ENCODE results near the gene ZNF101. TPM values are rescaled to one million over a fixed set of nuclear protein-coding genes. Genes with fewer than 3 reads are reported as not detected.
"Not testable (repeated sequence)": the region's sequence is repeated elsewhere in the genome, so short reads cannot be mapped to it uniquely, and the experiment has no call there.

The ZNF101 gene
- total RNA-seq, 1 experiment from 2014 or later = 12.8 TPM

DNA sequence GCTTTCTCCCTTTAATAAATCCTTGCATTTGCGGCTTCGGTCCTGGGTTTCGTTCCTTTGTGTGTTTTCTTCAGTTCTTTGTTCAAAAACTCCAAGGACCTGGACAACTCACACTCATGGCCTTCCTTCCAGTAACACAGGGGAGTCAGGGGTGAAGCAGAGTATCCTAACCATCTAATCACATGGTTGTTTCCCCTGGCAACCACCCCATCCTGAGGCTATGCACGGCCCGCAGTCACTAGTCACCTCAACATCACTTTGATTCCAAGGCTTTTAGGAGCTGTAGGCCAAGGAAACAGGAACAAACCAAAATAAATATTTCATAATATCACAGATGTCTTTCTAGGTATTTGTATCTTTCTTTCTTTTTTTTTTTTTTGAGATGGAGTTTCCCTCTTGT, 28.9 kb downstream of the ZNF101 start (continued):
- TF ChIP-seq, protein P1, sequence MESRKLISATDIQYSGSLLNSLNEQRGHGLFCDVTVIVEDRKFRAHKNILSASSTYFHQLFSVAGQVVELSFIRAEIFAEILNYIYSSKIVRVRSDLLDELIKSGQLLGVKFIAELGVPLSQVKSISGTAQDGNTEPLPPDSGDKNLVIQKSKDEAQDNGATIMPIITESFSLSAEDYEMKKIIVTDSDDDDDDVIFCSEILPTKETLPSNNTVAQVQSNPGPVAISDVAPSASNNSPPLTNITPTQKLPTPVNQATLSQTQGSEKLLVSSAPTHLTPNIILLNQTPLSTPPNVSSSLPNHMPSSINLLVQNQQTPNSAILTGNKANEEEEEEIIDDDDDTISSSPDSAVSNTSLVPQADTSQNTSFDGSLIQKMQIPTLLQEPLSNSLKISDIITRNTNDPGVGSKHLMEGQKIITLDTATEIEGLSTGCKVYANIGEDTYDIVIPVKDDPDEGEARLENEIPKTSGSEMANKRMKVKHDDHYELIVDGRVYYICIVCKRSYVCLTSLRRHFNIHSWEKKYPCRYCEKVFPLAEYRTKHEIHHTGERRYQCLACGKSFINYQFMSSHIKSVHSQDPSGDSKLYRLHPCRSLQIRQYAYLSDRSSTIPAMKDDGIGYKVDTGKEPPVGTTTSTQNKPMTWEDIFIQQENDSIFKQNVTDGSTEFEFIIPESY (IDR thresholded peaks at IDR 0.05; ENCODE audit: extremely low read depth, insufficient replicate concordance, low read length) = no peak
- no peak for TF ChIP-seq JUND (IDR thresholded peaks at IDR 0.05)
- TF ChIP-seq CEBPB (IDR thresholded peaks at IDR 0.05; ENCODE audit: low read depth) = no peak
- TF ChIP-seq, protein P2, sequence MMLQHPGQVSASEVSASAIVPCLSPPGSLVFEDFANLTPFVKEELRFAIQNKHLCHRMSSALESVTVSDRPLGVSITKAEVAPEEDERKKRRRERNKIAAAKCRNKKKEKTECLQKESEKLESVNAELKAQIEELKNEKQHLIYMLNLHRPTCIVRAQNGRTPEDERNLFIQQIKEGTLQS (IDR thresholded peaks at IDR 0.05) = no peak

DNA sequence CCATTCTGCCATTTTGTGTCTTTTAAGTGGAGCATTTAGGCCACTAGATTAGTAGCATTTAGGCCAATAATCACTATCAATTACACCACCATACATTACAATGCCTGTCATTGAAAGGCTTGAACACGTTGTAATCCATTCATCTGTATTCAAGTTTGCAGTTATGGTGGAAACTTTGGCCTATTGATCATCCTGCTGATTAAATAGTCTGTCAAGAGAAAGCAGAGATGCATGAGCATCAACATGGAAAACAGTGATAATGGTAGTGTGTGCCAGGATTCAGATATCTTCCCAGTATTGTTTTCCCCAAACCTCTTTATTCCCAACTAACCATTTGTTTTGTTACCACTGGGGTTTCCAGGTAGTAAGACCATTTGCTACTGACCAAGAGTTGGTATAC, 31.9 kb downstream of the ZNF101 start:
- H2AFZ ChIP-seq (ENCODE audit: low read depth, low read length, poor library complexity, severe bottlenecking); H3K9ac ChIP-seq (ENCODE audit: low read length); CTCF ChIA-PET; DNase-seq (ENCODE audit: low read depth, low spot score); H3K36me3 ChIP-seq (ENCODE audit: control insufficient read depth in 1 of 2, insufficient read depth in 2 of 2, low read length in 2 of 2); RAD21 ChIA-PET (ENCODE audit: low non-redundant PET in 1 of 2, low total read pairs in 2 of 2, uncharacterized antibody in 2 of 2, unreplicated experiment in 2 of 2); H3K27me3 ChIP-seq (ENCODE audit: insufficient read depth, low read length); ATAC-seq; H4K20me1 ChIP-seq (ENCODE audit: insufficient read depth); H3K9me2 ChIP-seq (ENCODE audit: insufficient read depth); BruUV-seq (replicated peaks); POLR2A ChIA-PET; H3K27ac ChIP-seq (ENCODE audit: low read depth, low read length); H3K4me1 ChIP-seq (ENCODE audit: control insufficient read depth in 1 of 2, insufficient read depth in 2 of 2, low read length in 2 of 2); H3K79me2 ChIP-seq (ENCODE audit: insufficient read depth, low read length); H3K9me3 ChIP-seq (ENCODE audit: control insufficient read depth in 1 of 2, insufficient read depth in 1 of 2, low read depth in 1 of 2, low read length in 2 of 2); H3K4me2 ChIP-seq (ENCODE audit: low read length); H3K4me3 ChIP-seq (replicated peaks in 1 of 2; ENCODE audit: low read depth in 1 of 2, low read length in 2 of 2); intact Hi-C loops (cut with micrococcal nuclease): not testable (repeated sequence)

DNA sequence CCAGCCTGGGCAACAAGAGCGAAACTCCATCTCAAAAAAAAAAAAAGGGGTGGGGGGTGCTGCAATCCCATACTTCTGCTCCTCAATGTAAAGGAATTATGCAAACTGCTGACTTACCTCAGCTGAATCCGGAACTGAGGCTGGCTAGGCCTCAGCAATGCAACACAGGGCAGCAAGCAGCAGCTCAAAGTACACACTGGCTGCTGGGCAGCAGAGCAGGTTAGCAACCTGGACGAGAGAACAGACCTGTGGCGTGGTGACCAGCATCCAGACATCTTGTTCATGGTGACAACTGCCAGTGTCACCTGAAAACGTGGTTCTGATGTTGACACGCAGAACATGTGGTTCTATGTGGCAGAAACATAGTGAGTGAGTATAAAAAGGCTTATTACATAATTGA, 36.2 kb downstream of the ZNF101 start:
- POLR2A ChIA-PET = no interaction called here
- DNase-seq (ENCODE audit: low read depth, low spot score) = no peak
- H3K79me2 ChIP-seq (ENCODE audit: insufficient read depth, low read length) = no peaks in the 10 kb centered on the region
- RAD21 ChIA-PET (ENCODE audit: low non-redundant PET in 1 of 2, low total read pairs in 2 of 2, uncharacterized antibody in 2 of 2, unreplicated experiment in 2 of 2) = no interaction called here
- no peaks in the 10 kb centered on the region for H3K36me3 ChIP-seq (ENCODE audit: control insufficient read depth in 1 of 2, insufficient read depth in 2 of 2, low read length in 2 of 2)
- CTCF ChIA-PET = no interaction called here
- no peak overlapping the region for H3K4me3 ChIP-seq (replicated peaks in 1 of 2; ENCODE audit: low read depth in 1 of 2, low read length in 2 of 2)
- TF ChIP-seq ZFX (IDR thresholded peaks at IDR 0.05) (no peak), EZH2 (IDR thresholded peaks at IDR 0.05) (no peak), POLR2AphosphoS5 (IDR thresholded peaks at IDR 0.05; ENCODE audit: low read depth, low read length) (no peak), JUND (IDR thresholded peaks at IDR 0.05) (no peak)
- TF ChIP-seq, protein P3, sequence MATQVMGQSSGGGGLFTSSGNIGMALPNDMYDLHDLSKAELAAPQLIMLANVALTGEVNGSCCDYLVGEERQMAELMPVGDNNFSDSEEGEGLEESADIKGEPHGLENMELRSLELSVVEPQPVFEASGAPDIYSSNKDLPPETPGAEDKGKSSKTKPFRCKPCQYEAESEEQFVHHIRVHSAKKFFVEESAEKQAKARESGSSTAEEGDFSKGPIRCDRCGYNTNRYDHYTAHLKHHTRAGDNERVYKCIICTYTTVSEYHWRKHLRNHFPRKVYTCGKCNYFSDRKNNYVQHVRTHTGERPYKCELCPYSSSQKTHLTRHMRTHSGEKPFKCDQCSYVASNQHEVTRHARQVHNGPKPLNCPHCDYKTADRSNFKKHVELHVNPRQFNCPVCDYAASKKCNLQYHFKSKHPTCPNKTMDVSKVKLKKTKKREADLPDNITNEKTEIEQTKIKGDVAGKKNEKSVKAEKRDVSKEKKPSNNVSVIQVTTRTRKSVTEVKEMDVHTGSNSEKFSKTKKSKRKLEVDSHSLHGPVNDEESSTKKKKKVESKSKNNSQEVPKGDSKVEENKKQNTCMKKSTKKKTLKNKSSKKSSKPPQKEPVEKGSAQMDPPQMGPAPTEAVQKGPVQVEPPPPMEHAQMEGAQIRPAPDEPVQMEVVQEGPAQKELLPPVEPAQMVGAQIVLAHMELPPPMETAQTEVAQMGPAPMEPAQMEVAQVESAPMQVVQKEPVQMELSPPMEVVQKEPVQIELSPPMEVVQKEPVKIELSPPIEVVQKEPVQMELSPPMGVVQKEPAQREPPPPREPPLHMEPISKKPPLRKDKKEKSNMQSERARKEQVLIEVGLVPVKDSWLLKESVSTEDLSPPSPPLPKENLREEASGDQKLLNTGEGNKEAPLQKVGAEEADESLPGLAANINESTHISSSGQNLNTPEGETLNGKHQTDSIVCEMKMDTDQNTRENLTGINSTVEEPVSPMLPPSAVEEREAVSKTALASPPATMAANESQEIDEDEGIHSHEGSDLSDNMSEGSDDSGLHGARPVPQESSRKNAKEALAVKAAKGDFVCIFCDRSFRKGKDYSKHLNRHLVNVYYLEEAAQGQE (IDR thresholded peaks at IDR 0.05; ENCODE audit: low read depth) = no peak
- ATAC-seq = no peak
- intact Hi-C loops (cut with micrococcal nuclease) = no loop called here
- H3K27me3 ChIP-seq (ENCODE audit: insufficient read depth, low read length) = no peaks in the 10 kb centered on the region
- no peaks in the 10 kb centered on the region for H3K4me1 ChIP-seq (ENCODE audit: control insufficient read depth in 1 of 2, insufficient read depth in 2 of 2, low read length in 2 of 2)
- no peak overlapping the region for H3K4me2 ChIP-seq (ENCODE audit: low read length)
- no peaks in the 10 kb centered on the region for H3K9me2 ChIP-seq (ENCODE audit: insufficient read depth)
- H3K9ac ChIP-seq (ENCODE audit: low read length) = no peak overlapping the region
- H3K27ac ChIP-seq (ENCODE audit: low read depth, low read length) = no peak overlapping the region
- no TSS peak for BruUV-seq (replicated peaks)
- H4K20me1 ChIP-seq (ENCODE audit: insufficient read depth) = no peaks in the 10 kb centered on the region
- H3K9me3 ChIP-seq (ENCODE audit: control insufficient read depth in 1 of 2, insufficient read depth in 1 of 2, low read depth in 1 of 2, low read length in 2 of 2) = peaks cover 22 to 26% of the 10 kb centered on the region in 2 experiments; a peak in 3 of 4 replicates
- H2AFZ ChIP-seq (ENCODE audit: low read depth, low read length, poor library complexity, severe bottlenecking) = no peak overlapping the region
